ENCODE results near the gene CTAGE9. TPM values are rescaled to one million over a fixed set of nuclear protein-coding genes. Genes with fewer than 3 reads are reported as not detected.

Gene CTAGE9
- total RNA-seq, 3 donors from 2014 or later, result not detected

DNA sequence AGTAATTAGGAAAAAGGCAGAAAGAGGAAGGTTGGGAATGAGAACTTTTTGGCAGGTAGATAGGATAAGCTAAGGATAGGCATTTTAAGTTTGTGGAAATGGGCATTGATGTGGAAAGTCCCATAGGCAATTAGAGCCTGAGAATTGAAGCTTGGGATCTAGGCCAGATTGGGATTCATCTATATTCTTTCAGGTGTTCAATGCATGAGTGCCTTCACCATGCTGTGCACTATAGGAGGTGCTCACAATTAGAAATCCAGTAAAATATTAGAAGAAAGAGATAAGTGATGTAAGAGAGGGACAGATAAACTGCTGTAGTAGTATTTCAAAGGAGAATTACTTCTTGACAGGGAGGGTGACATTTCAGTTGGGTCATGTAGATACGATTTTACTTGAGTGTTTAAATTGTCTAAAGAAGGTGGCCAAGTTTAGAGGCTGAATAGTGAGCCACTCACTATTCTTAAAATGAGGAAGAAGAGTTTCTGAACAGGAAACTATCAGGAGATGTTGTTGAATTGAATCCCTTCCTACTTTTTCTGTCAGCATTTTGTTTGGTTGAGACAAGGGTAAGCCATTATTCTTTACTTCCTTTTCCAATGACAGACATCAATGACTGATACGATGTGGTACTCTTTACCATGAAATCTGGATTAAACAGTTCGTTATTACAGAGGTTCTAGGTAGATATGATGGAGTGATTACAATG lies 31.0 kb upstream of the CTAGE9 start:
- Histone ChIP-seq H3K36me3 (ENCODE audit: low read depth) (no peaks in the 10 kb centered on the region), H3K9me3 (no peaks in the 10 kb centered on the region), H3K4me1 (ENCODE audit: low read depth) (no peaks in the 10 kb centered on the region), H3K4me3 (no peak overlapping the region)
- DNase-seq (no peak), ATAC-seq (no peak)
- intact Hi-C loops (cut with DNase I, micrococcal nuclease), result no loop called here
- TF ChIP-seq CTCF (IDR thresholded peaks at IDR 0.05), result no peak

- Histone ChIP-seq H3K4me3 (no peak overlapping the region), H3K4me1 (ENCODE audit: low read depth) (no peaks in the 10 kb centered on the region), H3K9me3 (no peaks in the 10 kb centered on the region), H3K36me3 (ENCODE audit: low read depth) (no peaks in the 10 kb centered on the region)
- intact Hi-C loops (cut with DNase I, micrococcal nuclease), result no loop called here
- TF ChIP-seq CTCF (IDR thresholded peaks at IDR 0.05), result no peak
- DNase-seq, result no peak
- no peak for ATAC-seq
These were observed 29.3 kb upstream of the CTAGE9 start for GRCh38 chr6:131740161-131740560.

DNA sequence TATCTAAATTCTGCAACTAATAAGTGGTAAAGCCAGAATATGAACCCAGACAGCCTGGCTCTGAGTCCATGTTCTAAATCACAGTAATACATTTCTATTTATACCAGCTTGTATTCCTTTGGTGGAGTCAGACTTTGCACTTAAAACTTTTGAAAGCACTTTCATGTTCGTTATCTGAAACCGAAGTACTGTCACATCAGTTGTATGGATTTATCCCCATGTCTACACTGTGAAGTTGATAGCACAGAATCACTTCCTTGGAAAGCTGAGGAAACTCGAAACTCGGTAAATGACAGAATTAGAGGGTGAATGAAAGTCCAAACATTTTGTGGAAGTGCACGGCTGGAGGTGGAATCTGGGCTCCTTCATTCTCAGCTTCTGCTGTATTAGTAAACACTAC lies 28.3 kb upstream of the CTAGE9 start:
- DNase-seq (no peak), ATAC-seq (no peak)
- H3K4me3 ChIP-seq, result no peak overlapping the region
- H3K36me3 ChIP-seq (ENCODE audit: low read depth), result no peaks in the 10 kb centered on the region
- no peaks in the 10 kb centered on the region for H3K4me1 ChIP-seq (ENCODE audit: low read depth)
- H3K9me3 ChIP-seq, result no peaks in the 10 kb centered on the region
- intact Hi-C loops (cut with DNase I, micrococcal nuclease), result no loop called here
- TF ChIP-seq CTCF (IDR thresholded peaks at IDR 0.05), result no peak

- no peaks in the 10 kb centered on the region for H3K4me1 ChIP-seq (ENCODE audit: low read depth)
- TF ChIP-seq CTCF (IDR thresholded peaks at IDR 0.05), result no peak
- intact Hi-C loops (cut with DNase I, micrococcal nuclease), result no loop called here
- H3K36me3 ChIP-seq (ENCODE audit: low read depth), result no peaks in the 10 kb centered on the region
- no peak for ATAC-seq
- H3K4me3 ChIP-seq, result no peak overlapping the region
- no peak for DNase-seq
- no peaks in the 10 kb centered on the region for H3K9me3 ChIP-seq
These were observed 26.0 kb upstream of the CTAGE9 start for GRCh38 chr6:131736811-131737210.

DNA sequence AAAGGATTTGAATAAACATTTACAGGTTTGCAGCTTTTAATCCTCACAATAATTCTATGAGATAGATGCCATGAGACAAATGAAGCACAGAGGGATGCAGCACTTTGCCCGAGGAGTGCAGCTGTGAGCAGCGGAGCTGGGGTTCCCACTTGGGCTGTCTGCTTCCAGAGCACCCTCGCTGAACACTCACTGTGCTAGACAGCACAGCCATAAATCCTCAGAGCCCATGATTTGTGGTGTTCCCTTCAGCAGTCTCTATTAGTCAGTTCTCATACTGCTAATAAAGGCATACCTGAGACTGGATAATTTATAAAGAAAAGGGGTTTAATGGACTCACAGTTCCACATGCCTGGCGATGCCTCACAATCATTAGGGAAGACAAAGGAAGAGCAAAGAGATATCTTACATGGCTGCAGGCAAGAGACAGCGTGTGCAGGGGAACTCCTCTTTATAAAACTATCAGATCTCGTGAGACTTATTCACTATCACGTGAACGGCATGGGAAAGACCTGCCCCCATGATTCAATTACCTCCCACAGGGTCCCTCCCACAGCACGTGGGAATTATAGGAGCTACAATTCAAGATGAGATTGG lies 25.3 kb upstream of the CTAGE9 start:
- H3K4me1 ChIP-seq (ENCODE audit: low read depth), result no peaks in the 10 kb centered on the region
- DNase-seq (no peak), ATAC-seq (no peak)
- no peaks in the 10 kb centered on the region for H3K9me3 ChIP-seq
- no peaks in the 10 kb centered on the region for H3K36me3 ChIP-seq (ENCODE audit: low read depth)
- no peak for TF ChIP-seq CTCF (IDR thresholded peaks at IDR 0.05)
- intact Hi-C loops (cut with DNase I, micrococcal nuclease), result no loop called here
- H3K4me3 ChIP-seq, result no peak overlapping the region

All from mucosa of descending colon (tissue), 3 donors.